T-helper 9 cell (primary cell): Measurements from ENCODE around the gene HLA-DMA.

ENCODE experiments used
- DNase-seq: peaks from one replicate; pipeline ENCODE4 v3.0.0-alpha.2; 2020
- total RNA-seq, 2 donors: gene quantifications; one replicate each; lab custom pipeline; 2026; lab: John Stamatoyannopoulos, UW

HLA-DMA gene
- 2.9 to 4.6 reads per million in 2 donors for total RNA-seq

DNA sequence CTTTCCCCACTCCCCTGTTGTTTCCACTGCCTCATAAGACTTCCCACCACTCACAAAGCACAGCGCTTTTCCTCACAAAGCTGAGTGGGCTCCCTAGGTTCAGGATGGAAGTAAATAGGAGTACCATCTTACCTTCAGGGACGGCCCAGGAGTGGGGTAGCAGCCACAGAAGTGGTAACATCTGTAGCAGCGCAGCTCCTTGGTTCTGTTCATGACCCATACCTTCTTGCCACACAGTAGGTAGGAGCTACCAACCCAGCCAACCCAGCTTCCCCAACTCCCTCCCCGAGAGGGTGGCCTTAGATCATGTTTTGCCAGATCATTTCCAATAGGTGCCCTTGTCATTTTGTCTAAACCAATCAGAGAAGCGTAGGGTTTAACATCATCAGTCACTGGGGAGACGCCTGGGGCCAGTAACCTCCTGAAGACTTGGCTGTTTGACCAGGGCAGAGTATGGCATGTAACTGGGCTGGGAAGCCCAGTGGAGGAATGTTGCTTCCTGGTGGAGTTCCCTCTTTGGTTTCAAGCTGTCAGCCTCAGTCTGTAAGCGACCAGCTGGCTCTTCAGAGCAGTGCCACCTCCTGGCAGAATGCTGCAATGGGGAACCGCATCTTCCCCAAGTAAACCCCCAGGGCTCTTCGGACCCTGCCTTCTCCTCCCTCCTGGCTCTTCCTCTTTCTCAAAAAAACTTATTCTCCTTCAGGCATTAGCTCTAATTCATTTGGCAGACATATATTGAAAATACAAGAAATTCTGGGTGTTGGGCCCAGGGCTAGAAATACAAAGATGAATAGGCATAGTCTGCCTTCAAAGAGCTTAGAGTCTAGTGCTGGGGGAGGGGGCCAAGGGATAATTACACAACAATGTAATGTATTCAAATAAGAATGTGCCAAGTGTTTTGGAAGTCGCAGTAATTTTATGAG lies at the start of gene HLA-DMA:
Gene HLA-DMA (minus strand): TSS at position 281 of the 923 bp plus-strand sequence. CDS start 61 bp downstream, at position 220.
- peak; percentile 61 for DNase-seq

DNA sequence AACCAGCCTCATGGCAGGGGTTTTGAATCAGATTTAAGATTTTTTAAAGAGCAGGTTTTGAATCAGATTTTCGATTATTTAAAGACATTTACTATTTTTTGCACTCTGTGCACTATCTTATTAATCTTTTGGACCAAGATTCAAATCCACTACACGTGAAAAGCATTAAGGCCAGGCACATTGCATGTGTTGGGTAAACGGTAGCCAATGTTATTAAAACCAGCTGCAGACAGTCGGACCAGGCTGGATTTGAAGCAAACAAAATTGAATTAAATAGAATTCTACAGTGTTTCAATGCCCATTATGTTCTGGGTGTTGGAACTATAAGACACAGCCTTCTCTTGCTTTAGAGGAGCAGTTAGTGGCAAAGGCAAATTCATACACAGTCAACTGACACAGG lies 48.8 kb upstream of the HLA-DMA start:
- no peak for DNase-seq

DNA sequence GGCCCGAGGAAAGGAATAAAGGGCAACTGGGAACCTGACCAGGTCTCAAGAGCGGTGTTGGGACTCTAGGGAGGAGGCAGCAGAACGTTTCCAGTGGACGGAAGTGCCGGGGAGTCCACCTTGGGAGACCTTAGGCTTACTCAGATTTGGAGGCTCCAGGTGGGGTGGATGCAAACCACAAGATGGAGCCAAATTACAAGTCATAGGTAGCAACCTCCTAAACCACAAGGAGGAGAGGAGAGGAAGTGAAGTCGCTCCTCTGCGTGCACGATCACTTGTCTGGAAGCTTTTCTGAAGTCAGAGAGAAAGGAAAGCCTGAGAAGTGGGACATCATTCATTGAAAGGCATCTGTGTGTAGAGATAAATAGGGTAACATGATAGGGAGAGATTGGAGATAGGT lies 47.2 kb upstream of the HLA-DMA start:
- no peak for DNase-seq

DNA sequence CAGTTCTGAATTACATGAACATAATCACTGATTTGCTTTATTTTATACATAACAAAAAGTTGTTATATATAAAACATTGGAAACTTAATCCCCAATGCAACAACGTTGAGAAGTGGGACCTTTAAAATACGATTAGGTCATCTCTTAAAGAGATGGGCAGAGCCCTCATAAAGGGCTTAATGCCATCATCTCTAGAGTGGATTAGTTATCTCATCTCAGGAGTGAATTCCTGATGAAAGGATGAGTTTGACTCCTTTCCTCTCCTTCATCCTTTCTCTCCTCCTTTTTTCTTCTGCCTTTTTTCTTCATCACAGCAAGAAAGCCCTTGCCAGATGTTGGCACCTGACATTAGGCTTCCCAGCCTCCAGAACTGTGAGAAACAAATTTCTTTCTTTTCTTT lies 42.6 kb upstream of the HLA-DMA start:
- DNase-seq, result no peak

DNA sequence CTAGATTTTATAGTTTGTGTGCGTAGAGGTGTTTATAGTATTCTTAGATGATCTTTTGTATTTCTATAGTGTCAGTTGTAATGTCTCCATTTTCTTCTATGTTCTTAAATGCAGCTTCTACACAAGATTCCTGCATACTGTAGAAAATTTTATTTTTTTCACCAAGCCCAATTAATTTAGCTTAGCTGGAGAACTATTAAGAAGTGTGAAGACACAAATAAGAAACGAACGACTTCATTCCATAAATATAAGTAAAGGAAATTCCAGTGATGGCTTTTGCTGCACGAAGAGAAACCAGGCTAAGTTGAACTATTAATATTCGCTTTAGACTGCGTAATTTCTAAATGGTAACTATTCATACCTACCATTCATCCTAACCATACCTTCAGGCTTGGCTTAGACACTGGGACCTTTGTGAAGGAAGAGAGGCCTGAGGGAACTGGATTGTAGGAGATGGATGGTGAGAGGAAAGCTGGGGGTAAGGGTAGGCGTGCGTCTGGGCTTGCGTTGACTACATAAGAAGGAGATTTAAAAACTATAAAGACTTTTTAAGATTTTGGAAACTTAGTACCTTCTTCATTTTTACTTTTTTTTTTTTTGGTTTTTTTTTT lies 40.6 kb upstream of the HLA-DMA start:
- DNase-seq, result no peak

DNA sequence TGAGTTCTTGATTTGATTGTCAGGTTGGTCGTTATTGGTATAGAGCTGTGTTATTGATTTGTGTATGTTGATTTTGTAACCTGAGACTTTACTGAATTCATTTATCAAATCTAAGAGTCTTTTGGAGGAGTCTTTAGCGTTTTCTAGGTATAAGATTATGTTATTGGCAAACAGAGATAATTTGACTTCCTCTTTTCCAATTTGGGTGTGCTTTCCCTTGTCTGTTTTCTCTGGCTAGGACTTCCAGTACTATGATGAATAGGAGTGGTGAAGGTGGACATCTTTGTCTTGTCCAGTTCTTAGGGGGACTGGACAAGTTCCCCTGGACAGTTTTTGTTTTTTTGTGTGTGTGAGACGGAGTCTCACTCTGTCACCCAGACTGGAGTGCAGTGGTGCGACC lies 39.1 kb upstream of the HLA-DMA start:
- no peak for DNase-seq

DNA sequence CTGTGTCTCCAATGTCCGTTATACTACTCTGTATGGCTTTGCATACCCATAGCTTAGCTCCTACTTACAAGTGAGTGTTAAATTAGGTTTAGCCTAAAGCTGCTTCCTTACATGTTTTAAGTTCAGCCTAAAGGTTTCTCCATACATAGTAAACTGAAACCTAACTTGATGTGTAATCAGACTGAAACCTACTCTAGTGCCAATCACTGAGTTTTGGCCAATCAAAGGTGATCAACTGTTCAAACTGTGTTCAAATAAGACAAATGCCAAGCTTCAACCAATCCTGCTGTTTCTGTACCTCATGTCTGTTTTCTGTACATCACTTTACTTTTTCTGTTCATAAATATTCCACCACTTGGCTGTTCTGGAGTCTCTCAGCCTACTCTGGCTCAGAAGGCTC lies 36.5 kb upstream of the HLA-DMA start:
- DNase-seq, result no peak

DNA sequence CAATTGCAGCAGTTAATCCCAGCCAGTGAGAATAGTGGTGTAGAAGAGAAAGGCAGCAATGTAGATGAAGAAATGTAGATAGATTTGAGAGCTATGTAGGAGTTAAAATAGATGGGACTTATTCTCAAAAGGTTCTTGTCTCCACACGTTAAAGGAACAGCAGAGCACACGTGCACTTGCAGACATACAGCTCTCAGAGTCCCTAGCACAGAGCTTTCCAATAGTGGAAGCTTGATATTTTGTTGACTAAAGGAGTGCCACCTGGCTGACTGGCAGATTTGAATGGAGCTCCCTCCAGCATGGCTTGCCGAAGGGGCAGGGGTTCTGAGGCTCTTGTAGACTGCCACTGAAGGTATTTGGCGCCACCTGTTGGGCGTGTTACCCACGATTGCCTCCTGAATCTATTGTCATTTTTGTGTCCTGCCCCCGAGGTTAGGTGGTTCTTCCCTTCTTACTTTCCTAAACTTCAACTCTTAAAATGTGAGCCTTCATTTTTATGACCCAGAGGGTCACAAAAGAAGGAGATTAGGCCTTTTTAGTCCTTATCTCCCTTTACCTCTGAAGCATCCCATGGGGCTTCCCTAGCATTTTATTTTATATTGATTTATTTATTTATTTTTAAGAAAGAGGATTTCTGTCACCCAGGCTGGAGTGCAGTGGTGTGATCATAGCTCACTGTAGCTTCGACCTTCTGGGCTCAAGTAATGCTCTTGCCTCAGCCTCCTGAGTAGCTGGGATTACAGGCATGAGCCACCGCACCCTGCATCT lies 31.9 kb upstream of the HLA-DMA start:
- DNase-seq, result peak; percentile 93

DNA sequence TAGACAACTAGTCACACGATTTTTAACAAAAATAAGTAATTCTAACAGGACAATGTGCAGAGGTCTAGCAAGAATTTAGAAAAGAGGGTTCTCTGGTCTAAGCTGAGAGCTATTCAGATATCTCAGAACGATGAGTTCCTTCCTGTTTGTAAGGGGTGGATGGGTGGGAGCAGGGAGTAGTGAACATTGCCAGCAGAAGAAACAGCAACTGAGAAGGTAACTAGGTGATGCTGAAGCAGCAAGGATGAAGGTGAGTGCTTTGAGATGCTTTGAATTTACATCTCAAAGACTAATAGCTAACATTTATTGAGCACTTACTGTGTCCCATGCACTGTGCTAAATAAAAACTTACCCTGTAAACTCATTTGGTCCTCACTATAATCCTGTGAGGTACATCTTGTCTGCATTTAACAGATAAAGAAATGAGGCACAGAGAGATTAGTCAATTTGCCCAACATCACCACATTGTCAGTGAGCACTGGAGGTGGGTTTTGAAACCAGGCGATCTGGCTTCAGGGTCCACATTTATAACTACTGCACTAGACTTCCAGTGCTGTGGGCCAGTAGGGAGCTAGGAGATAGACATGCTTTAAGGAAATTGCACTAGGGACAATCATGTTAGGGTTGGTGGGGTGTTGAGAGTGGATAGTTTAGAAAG lies 31.2 kb upstream of the HLA-DMA start:
- no peak for DNase-seq

DNA sequence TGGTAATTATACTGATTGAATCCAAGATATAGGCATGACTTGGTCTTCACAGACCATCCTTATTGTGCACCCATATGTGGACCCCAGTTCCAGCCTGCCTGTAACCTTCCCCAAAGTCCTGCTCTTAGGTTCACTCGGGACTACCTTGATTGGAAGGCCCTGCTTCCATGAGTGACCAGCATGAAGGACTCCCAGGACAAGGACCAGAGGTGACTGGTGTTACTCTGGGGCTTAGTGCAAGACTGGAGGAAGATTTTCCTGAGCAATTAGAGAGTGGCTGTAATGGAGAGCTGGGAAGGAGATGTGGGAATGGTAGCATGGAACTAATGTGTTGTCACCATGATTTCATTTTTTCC lies 30.6 kb upstream of the HLA-DMA start:
- no peak for DNase-seq

DNA sequence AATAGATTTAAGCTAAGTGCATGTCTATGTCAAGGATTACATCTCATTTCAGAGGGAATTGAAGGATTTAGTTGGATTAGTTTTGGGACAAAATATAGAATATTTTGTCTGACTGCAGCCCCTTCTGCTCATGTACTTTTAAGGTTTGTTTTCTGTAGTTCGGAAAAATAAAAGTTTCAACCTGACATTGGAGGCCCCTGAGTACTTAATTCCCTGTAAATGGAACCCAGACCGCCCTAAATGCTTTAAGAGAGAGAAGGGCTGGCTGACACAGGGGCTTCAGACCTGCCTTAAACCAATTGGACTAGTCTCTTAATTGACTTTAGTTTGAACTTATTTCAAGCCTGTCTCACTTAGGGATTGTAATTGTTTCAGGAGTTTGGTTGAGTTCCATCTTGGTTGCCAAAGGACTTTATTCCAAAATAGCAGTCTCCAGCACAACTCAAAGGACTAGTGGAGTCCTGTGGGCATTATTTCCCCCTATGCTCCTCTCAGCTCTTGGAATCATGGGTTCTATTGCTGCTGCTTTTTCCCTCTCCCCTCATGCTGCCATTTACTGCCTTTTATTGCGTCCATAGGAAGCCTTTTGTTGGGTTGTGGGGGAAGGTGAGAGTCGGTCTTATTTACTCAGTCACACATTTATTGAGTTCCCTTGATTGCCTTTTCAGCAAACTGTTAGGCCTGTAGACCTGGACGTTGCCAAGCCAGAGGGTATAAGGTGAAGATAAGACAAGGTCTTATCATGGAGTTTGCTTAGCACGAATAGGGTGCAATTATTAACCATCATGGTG lies 30.0 kb upstream of the HLA-DMA start:
- no peak for DNase-seq

DNA sequence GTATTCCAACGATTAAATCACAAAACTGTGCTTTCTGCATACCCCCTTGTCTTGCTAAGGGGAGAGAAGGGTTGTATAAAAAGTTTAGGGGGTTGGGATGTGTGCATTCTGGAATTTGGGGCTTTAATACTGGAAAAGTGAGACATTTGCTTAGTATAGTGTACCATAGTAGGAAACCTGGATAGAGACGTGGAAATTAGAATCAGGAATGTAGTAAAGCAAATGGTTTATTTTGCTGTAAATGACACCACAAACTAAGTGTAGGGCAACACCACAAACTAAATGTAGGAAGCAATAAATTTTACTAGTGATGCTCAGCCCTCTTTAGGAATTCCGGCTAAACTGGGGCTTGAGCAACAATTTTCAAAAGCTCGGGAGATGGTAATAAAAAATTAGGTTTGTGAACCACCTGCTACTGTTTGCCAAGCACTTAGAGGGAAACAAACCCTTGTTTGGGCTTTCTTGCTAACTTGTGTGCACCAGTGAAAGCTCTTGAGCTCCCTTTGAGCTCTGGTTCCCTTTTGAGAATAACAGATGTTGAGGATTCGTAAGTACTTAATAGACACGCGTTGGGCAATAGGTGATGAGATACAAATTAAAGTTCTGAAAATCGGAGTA lies 29.3 kb upstream of the HLA-DMA start:
- no peak for DNase-seq

DNA sequence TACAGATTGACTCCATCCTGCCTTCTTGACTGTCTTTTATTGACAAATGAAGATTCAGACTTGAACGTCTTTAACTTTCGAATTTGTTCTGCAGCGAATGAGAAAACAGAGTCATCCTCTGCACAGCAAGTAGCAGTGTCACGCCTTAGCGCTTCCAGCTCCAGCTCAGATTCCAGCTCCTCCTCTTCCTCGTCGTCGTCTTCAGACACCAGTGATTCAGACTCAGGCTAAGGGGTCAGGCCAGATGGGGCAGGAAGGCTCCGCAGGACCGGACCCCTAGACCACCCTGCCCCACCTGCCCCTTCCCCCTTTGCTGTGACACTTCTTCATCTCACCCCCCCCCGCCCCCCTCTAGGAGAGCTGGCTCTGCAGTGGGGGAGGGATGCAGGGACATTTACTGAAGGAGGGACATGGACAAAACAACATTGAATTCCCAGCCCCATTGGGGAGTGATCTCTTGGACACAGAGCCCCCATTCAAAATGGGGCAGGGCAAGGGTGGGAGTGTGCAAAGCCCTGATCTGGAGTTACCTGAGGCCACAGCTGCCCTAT lies 27.7 kb upstream of the HLA-DMA start:
- DNase-seq, result no peak

DNA sequence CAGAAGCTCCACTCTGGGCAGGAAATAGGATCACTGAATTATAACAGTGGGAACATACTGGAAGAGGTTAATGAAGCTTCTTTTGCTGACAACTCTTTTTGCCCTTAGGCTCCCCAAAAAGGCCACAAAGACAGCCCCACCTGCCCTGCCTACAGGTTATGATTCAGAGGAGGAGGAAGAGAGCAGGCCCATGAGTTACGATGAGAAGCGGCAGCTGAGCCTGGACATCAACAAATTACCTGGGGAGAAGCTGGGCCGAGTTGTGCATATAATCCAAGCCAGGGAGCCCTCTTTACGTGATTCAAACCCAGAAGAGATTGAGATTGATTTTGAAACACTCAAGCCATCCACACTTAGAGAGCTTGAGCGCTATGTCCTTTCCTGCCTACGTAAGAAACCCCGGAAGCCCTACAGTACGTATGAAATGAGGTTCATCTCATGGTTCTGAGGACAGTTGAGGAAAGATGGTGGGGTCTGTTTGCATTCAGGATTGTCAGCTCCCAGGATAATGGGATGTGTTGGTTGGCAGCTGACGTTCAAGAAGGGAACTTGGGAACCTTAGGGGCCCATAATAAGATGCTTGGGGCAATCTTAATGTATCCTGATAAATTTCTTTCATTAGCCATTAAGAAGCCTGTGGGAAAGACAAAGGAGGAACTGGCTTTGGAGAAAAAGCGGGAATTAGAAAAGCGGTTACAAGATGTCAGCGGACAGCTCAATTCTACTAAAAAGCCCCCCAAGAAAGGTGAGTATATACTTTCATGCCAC lies 27.0 kb upstream of the HLA-DMA start:
- DNase-seq, result no peak

DNA sequence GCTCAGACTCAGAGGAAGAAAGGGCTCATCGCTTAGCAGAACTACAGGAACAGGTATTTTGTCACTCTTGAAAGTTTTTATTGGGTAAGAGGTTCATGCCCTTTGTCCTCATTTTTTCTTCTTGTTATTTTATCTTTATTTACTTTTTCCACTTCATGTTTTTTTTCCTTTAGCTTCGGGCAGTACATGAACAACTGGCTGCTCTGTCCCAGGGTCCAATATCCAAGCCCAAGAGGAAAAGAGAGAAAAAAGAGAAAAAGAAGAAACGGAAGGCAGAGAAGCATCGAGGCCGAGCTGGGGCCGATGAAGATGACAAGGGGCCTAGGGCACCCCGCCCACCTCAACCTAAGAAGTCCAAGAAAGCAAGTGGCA lies 25.0 kb upstream of the HLA-DMA start:
- DNase-seq, result no peak

DNA sequence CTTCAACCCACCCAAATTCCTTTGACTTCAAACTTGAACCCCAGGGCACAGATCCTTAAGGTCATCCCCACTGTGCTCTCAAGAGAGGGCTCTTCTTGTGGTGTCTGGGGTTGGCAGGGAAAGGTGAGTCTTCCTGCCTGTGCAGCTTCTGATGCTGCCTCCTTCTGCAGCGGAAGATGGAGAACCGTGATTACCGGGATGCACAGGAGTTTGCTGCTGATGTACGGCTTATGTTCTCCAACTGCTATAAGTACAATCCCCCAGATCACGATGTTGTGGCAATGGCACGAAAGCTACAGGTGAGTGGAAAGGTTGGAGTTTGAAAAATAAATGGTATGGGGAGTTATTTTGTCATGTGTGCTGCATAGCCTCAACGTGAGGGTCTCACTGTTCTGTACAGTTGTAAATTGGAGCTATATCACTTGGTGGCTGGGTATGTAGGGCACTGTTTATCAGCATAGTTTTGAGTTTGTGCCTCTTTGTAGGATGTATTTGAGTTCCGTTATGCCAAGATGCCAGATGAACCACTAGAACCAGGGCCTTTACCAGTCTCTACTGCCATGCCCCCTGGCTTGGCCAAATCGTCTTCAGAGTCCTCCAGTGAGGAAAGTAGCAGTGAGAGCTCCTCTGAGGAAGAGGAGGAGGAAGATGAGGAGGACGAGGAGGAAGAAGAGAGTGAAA lies 24.5 kb upstream of the HLA-DMA start:
- DNase-seq, result no peak

DNA sequence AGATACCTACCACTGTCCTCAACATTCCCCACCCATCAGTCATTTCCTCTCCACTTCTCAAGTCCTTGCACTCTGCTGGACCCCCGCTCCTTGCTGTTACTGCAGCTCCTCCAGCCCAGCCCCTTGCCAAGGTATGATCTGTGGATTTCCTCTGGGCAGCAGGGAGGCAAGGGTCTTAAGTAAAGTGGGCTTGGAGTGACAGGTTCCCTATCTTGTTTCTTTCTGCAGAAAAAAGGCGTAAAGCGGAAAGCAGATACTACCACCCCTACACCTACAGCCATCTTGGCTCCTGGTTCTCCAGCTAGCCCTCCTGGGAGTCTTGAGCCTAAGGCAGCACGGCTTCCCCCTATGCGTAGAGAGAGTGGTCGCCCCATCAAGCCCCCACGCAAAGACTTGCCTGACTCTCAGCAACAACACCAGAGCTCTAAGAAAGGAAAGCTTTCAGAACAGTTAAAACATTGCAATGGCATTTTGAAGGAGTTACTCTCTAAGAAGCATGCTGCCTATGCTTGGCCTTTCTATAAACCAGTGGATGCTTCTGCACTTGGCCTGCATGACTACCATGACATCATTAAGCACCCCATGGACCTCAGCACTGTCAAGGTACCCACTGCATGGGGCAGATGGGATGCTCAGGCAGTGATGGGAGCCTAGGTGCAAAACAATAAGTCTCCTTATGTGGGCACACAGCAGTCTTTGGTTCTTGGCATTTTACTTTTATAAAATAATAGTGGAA lies 23.6 kb upstream of the HLA-DMA start:
- no peak for DNase-seq

DNA sequence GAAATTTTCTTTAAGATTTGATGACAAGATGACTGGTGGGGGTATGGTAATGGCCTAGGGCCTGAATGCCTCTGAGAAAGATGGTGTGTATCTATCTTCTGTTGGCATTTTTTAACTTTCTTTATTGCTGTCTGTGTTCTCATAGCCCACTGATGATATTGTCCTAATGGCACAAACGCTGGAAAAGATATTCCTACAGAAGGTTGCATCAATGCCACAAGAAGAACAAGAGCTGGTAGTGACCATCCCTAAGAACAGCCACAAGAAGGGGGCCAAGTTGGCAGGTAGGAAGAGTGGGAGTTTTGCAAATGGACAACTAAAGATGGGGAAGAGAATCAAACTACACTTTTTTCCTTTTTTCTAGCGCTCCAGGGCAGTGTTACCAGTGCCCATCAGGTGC lies 23.0 kb upstream of the HLA-DMA start:
- no peak for DNase-seq
